HepG2 (cell line): ENCODE results near the gene ABCG1. TPM values are rescaled to one million over a fixed set of nuclear protein-coding genes. Genes with fewer than 3 reads are reported as not detected.

Experiments used
- ATAC-seq: fragments of 200-7000 bp; cut with Tn5 transposase; 3 replicates; pipeline ENCODE4 v1.9.1; 2020; ENCODE audit warnings: mild to moderate bottlenecking, moderate library complexity
- BruUV-seq: library from RNA; stranded (reverse); fragments of 400-500 nt; replicated peaks from 2 replicates; lab custom pipeline; 2021; lab: Mats Ljungman, UMichigan
- CTCF ChIA-PET: fragments of 300-600 bp; formaldehyde crosslinking; extraction: SDS; loops from one replicate; lab custom pipeline; 2021; ENCODE audit warnings: low total read pairs, inconsistent platforms, low intra/inter-chr PET ratio; lab: Yijun Ruan, JAX
- POLR2A ChIA-PET: fragments of 350-600 bp; sonication (Branson Sonifier 250); formaldehyde crosslinking; loops from one replicate; lab custom pipeline; 2020; ENCODE audit warnings: antibody characterized with exemption, inconsistent platforms; lab: Yijun Ruan, JAX
- DNase-seq: peaks from one replicate; pipeline ENCODE4 v3.0.0-alpha.2; 2015; ENCODE audit warnings: low spot score
- FAIRE-seq: peaks from 3 replicates; lab custom pipeline; 2011; peaks lifted over from hg19 to GRCh38; lab: Jason Lieb, UNC
- H2AFZ ChIP-seq: one replicate; pipeline ENCODE4 v1.6.1; 2011; ENCODE audit warnings: low read length, inconsistent platforms
- H3K27ac ChIP-seq: fragments of 300-600 bp; 3 replicates; pipeline ENCODE4 v1.8.0; 2011; ENCODE audit warnings: mixed run types, mild to moderate bottlenecking, mixed read lengths, low read length, inconsistent platforms; ENCODE audit not compliant: insufficient read depth; ENCODE audit errors: extremely low read length
- H3K27me3 ChIP-seq, 2 experiments: fragments of 200-600 bp in 1 of 2; 2 replicates in 1 of 2; 3 replicates in 1 of 2; pipeline versions ENCODE4 v1.6.0 to v1.8.0; 2011; ENCODE audit warnings: low read length in 2 of 2, mild to moderate bottlenecking in 2 of 2, moderate library complexity in 2 of 2, inconsistent platforms in 1 of 2; ENCODE audit not compliant: insufficient read depth in 2 of 2, control insufficient read depth in 1 of 2
- H3K36me3 ChIP-seq, 2 experiments: fragments of 200-600 bp in 1 of 2; replicated peaks in 1 of 2; 2 replicates in 1 of 2; 3 replicates in 1 of 2; pipeline versions ENCODE4 v1.5.1 to v1.8.0; 2011; ENCODE audit warnings: low read length in 2 of 2, inconsistent platforms in 1 of 2; ENCODE audit not compliant: insufficient read depth in 2 of 2, control insufficient read depth in 1 of 2
- H3K4me1 ChIP-seq: 2 replicates; pipeline ENCODE4 v1.5.1; 2012; ENCODE audit warnings: low read length, inconsistent platforms; ENCODE audit not compliant: insufficient read depth
- H3K4me2 ChIP-seq: 2 replicates; pipeline ENCODE4 v1.6.0; 2011; ENCODE audit warnings: low read depth, low read length, inconsistent platforms
- H3K4me3 ChIP-seq, 3 experiments: fragments of 200-600 bp in 1 of 3; sonication (generic), shearing (Covaris generic) in 1 of 3; replicated peaks in 1 of 3; 2 replicates each; pipeline ENCODE4 v1.5.1; 2011 to 2016; ENCODE audit warnings: low read length in 3 of 3, inconsistent platforms in 2 of 3, low read depth in 2 of 3, mild to moderate bottlenecking in 2 of 3, control low read depth in 1 of 3, mixed read lengths in 1 of 3; ENCODE audit not compliant: insufficient read depth in 1 of 3
- H3K79me2 ChIP-seq: one replicate; pipeline ENCODE4 v1.6.1; 2011; ENCODE audit warnings: low read length, inconsistent platforms; ENCODE audit not compliant: insufficient read depth
- H3K9ac ChIP-seq: 2 replicates; pipeline ENCODE4 v1.6.0; 2011; ENCODE audit warnings: mild to moderate bottlenecking, low read depth, low read length, inconsistent platforms; ENCODE audit not compliant: insufficient read depth
- H3K9me3 ChIP-seq: 2 replicates; pipeline ENCODE4 v1.5.1; 2012; ENCODE audit warnings: mild to moderate bottlenecking, low read length
- H4K20me1 ChIP-seq: 2 replicates; pipeline ENCODE4 v1.6.0; 2011; ENCODE audit warnings: inconsistent platforms, mild to moderate bottlenecking, low read length, moderate library complexity; ENCODE audit not compliant: insufficient read depth
- FOSL2 ChIP-seq: sonication (generic); formaldehyde crosslinking; IDR thresholded peaks from 2 replicates; pipeline ENCODE4 v1.4.0; 2020; ENCODE audit warnings: missing genetic modification reagents
- WGBS: methylation state at CpG from one replicate; pipeline ENCODE4 v1.1.6; 2017; ENCODE audit warnings: low lambda C conversion rate; 5-methylcytosine and 5-hydroxymethylcytosine counted together
- in situ Hi-C: cut with HindIII; loops from 2 replicates; pipeline ENCODE4 v1.10.0; 2017; ENCODE audit warnings: low pct_unique_long_range_greater_than_20kb; ENCODE audit not compliant: extremely low pct_ligation_motif_present
- intact Hi-C: fragments of 100-400 bp; cut with micrococcal nuclease; formaldehyde crosslinking; loops from one replicate; pipeline ENCODE4 v1.10.0; 2022; ENCODE audit not compliant: unreplicated experiment
- polyA plus RNA-seq, 8 experiments: library from polyadenylated mRNA; depleted of rRNA in 3 of 8; stranded (reverse) in 7 of 8; unstranded in 1 of 8; fragments of >200 nt; fragmentation: Illumina TruSeq in 4 of 8; extraction: Trizol in 4 of 8; gene quantifications; 2 replicates each; pipeline versions ENCODE4 v1.2.1 to v1.2.3, GENCODE V29; 2011 to 2016; ENCODE audit warnings: low read depth in 4 of 8, missing spikeins in 1 of 8, mixed read lengths in 1 of 8; ENCODE audit not compliant: insufficient read depth in 1 of 8
- total RNA-seq, 5 experiments: library from RNA; depleted of rRNA; stranded (reverse); fragments of >200 nt; fragmentation: Illumina TruSeq; extraction: Trizol; gene quantifications; 2 replicates each; pipeline ENCODE4 v1.2.3, GENCODE V29; 2016; ENCODE audit warnings: low read depth in 1 of 5
- TF ChIP-seq, protein P1 (sequence below): sonication (generic); formaldehyde crosslinking; IDR thresholded peaks from 2 replicates; pipeline ENCODE4 v1.4.0; 2020; ENCODE audit warnings: missing genetic modification reagents
- TF ChIP-seq, protein P2 (sequence below): sonication (generic); formaldehyde crosslinking; IDR thresholded peaks from 2 replicates; pipeline ENCODE4 v1.5.0; 2020; ENCODE audit warnings: mild to moderate bottlenecking, missing genetic modification reagents, moderate library complexity

ABCG1 gene
- total and polyA plus RNA-seq, 2 of the 13 experiments (the other 11 are each of a cell fraction or from before 2014, with no cell fraction given): 0.04 TPM; not detected in 1

DNA sequence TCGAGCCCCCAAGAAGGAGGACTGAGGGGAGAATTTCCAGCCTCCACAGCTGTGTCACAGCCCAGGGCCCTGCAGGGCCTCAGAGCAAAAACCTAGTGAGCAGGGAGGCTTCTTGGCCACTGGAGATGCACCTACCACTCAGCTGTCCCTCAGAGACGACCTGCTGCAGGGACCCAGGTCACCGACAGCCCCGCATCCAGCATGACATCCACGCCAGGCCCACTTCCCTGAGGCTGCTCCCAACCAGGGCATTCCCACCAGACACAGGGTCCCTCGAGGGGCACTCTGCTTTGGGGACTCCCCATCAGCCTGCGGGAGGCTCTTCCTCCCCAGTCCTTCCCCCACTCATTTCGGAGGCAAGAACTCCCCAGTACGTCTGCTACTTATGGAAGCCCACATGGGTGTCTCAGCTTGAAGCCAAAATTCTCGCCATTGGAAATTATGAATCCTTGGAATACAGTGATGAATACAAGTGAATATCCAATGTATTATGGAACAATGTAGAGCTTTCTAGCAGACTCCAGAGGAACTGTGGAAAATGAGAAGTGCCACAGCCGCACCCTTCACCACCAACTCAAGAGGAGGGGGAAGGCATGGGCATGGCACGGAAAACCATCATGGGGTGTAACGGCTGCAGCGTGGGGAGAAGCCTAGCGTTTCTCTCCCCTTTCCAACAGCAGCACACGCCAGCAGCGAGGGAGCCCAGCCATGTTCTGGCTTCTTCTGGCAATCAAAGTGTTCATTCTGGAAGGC, 89.4 kb downstream of the ABCG1 start:
- Histone ChIP-seq H3K9ac (no peak overlapping the region), H3K79me2 (no peaks in the 10 kb centered on the region), H3K4me2 (no peak overlapping the region), H3K36me3 (no peaks in the 10 kb centered on the region), H3K9me3 (no peaks in the 10 kb centered on the region), H3K27me3 (peaks cover 1 to 15% of the 10 kb centered on the region in 2 experiments; a peak in 4 of 5 replicates), H4K20me1 (no peaks in the 10 kb centered on the region), H3K27ac (no peak overlapping the region), H3K4me1 (peaks cover 29% of the 10 kb centered on the region), H3K4me3 (no peak overlapping the region), H2AFZ (no peak overlapping the region)
- DNase-seq (no peak), FAIRE-seq (no peak), ATAC-seq (no peak)
- POLR2A ChIA-PET: no interaction called here
- CTCF ChIA-PET: interaction anchor here (2.9 to 4.8 kb wide), 2 partner anchors 73 to 141 kb away, joined by 16 to 20 read pairs; no protein-coding TSS in a partner anchor
- no TSS peak for BruUV-seq
- intact Hi-C loops (no loop called here), in situ Hi-C loops (loop anchor here (5.0 kb wide), 1 partner anchor 139 kb away; no protein-coding TSS in a partner anchor)
- TF ChIP-seq, protein P1, sequence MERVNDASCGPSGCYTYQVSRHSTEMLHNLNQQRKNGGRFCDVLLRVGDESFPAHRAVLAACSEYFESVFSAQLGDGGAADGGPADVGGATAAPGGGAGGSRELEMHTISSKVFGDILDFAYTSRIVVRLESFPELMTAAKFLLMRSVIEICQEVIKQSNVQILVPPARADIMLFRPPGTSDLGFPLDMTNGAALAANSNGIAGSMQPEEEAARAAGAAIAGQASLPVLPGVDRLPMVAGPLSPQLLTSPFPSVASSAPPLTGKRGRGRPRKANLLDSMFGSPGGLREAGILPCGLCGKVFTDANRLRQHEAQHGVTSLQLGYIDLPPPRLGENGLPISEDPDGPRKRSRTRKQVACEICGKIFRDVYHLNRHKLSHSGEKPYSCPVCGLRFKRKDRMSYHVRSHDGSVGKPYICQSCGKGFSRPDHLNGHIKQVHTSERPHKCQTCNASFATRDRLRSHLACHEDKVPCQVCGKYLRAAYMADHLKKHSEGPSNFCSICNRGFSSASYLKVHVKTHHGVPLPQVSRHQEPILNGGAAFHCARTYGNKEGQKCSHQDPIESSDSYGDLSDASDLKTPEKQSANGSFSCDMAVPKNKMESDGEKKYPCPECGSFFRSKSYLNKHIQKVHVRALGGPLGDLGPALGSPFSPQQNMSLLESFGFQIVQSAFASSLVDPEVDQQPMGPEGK: no peak
- 43% methylated on average over 11 of the region's 17 CpGs for WGBS

DNA sequence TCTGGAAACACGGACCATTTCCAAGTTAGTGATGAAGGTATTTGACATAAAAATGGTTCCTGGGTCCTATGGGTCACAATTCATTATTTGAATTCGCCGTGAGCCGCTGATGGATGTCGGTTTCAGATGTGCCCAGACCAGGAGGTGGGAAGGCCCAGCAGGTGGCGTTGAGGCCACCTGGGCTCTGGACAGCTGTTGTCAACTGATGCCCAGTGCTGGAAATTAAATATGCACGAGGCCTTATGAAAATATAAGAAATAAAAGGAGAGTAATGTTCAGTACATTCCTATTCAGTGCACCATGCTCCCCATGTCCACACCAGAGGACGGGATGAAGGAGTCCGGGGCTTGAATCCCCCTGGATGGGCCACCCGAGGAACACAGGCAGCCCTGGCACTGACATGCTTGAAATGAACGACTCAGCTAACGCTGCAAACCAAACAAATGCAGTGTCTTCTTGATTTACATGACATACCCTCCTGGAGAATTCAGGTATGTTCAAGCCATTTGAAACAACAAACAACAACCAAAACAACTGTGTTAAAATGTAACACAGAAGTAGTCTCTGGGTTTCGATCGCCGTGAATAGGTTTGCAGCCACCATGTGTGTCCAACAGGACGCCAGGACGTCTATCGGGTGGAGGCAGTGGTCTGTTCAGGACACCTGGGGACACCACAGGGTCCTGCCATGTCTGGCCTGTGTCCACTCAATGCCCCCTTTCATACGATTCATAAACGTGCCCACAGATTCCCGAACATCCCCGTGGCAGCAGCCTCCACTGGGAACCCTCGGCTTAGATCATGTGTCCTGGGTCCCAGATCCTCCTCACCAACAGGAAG, 90.2 kb downstream of the ABCG1 start:
- POLR2A ChIA-PET: no interaction called here
- H3K36me3 ChIP-seq: no peaks in the 10 kb centered on the region
- no peak overlapping the region for H3K4me2 ChIP-seq
- no peak overlapping the region for H3K4me3 ChIP-seq
- no peak overlapping the region for H3K27ac ChIP-seq
- peaks cover 37% of the 10 kb centered on the region for H3K4me1 ChIP-seq
- H3K27me3 ChIP-seq: peaks cover 1 to 15% of the 10 kb centered on the region in 2 experiments; a peak in 4 of 5 replicates
- FAIRE-seq (no peak), ATAC-seq (peak; percentile 15; the same call in 1 of the 3 replicates), DNase-seq (no peak)
- H3K9me3 ChIP-seq: no peaks in the 10 kb centered on the region
- no peak overlapping the region for H3K9ac ChIP-seq
- no peaks in the 10 kb centered on the region for H4K20me1 ChIP-seq
- in situ Hi-C loops (loop anchor here (5.0 kb wide), 1 partner anchor 138 kb away; no protein-coding TSS in a partner anchor), intact Hi-C loops (loop anchor here (1.0 kb wide), 1 partner anchor 141 kb away; no protein-coding TSS in a partner anchor)
- WGBS: 26% methylated on average over 18 of the region's 23 CpGs
- no peak overlapping the region for H2AFZ ChIP-seq
- CTCF ChIA-PET: interaction anchor here (1.1 to 4.8 kb wide), 3 partner anchors 72 to 141 kb away, joined by 3 to 20 read pairs (median 16); no protein-coding TSS in a partner anchor
- no TSS peak for BruUV-seq
- H3K79me2 ChIP-seq: no peaks in the 10 kb centered on the region
- TF ChIP-seq, protein P2, sequence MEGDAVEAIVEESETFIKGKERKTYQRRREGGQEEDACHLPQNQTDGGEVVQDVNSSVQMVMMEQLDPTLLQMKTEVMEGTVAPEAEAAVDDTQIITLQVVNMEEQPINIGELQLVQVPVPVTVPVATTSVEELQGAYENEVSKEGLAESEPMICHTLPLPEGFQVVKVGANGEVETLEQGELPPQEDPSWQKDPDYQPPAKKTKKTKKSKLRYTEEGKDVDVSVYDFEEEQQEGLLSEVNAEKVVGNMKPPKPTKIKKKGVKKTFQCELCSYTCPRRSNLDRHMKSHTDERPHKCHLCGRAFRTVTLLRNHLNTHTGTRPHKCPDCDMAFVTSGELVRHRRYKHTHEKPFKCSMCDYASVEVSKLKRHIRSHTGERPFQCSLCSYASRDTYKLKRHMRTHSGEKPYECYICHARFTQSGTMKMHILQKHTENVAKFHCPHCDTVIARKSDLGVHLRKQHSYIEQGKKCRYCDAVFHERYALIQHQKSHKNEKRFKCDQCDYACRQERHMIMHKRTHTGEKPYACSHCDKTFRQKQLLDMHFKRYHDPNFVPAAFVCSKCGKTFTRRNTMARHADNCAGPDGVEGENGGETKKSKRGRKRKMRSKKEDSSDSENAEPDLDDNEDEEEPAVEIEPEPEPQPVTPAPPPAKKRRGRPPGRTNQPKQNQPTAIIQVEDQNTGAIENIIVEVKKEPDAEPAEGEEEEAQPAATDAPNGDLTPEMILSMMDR (CRISPR knock-in tag): peak; percentile 42
- no peak for TF ChIP-seq FOSL2 (CRISPR knock-in tag)
